HEK293 (cell line): ENCODE data around the gene ROPN1L.

Source experiments
- CTCF ChIA-PET: fragments of 350-600 bp; formaldehyde crosslinking; extraction: SDS; loops from one replicate; lab custom pipeline; 2021; ENCODE audit warnings: antibody characterized with exemption; lab: Yijun Ruan, JAX
- POLR2A ChIA-PET: fragments of 300-600 bp; formaldehyde crosslinking; extraction: SDS; loops from one replicate; lab custom pipeline; 2020; ENCODE audit warnings: antibody characterized with exemption, inconsistent platforms; lab: Yijun Ruan, JAX
- H3K27ac ChIP-seq: fragments of 200-500 bp; sonication (Bioruptor generic); 2 replicates; pipeline ENCODE4 v1.5.1; 2014; ENCODE audit warnings: low read depth, low read length, control low read depth, inconsistent platforms; ENCODE audit errors: extremely low read depth
- H3K36me3 ChIP-seq, 2 experiments: fragments of 200-500 bp in 1 of 2; sonication (Bioruptor generic) in 1 of 2; 1 replicate in 1 of 2; 2 replicates in 1 of 2; pipeline ENCODE4 v1.5.1; 2014 to 2017; ENCODE audit warnings: inconsistent platforms in 2 of 2, low read length in 2 of 2; ENCODE audit not compliant: control insufficient read depth in 2 of 2, insufficient read depth in 1 of 2
- H3K4me1 ChIP-seq: fragments of 200-500 bp; sonication (Bioruptor generic); 2 replicates; pipeline ENCODE4 v1.5.1; 2014; ENCODE audit warnings: mild to moderate bottlenecking, low read length, inconsistent platforms; ENCODE audit not compliant: control insufficient read depth, insufficient read depth
- H3K4me3 ChIP-seq: 2 replicates; pipeline ENCODE4 v1.5.1; 2011; ENCODE audit warnings: low read depth, mild to moderate bottlenecking, control low read depth, low read length, moderate library complexity
- H3K9me3 ChIP-seq: fragments of 200-500 bp; sonication (Bioruptor generic); 2 replicates; pipeline ENCODE4 v1.5.1; 2014; ENCODE audit warnings: low read depth, low read length, inconsistent platforms; ENCODE audit not compliant: control insufficient read depth, insufficient read depth
- ATF2 ChIP-seq: fragments of 450-650 bp; formaldehyde crosslinking; IDR thresholded peaks from 2 replicates; pipeline ENCODE4 v1.5.1; 2016; ENCODE audit warnings: missing biosample characterization, missing genetic modification characterization, low read depth
- BCL11A ChIP-seq: fragments of 450-650 bp; formaldehyde crosslinking; IDR thresholded peaks from 2 replicates; pipeline ENCODE4 v1.5.1; 2016; ENCODE audit warnings: low read depth, missing biosample characterization, missing genetic modification characterization
- GLI2 ChIP-seq: fragments of 450-650 bp; formaldehyde crosslinking; IDR thresholded peaks from 2 replicates; pipeline ENCODE4; 2017; ENCODE audit warnings: missing biosample characterization, missing genetic modification characterization, low read depth, borderline replicate concordance
- GLIS1 ChIP-seq: fragments of 450-650 bp; formaldehyde crosslinking; IDR thresholded peaks from 2 replicates; pipeline ENCODE4 v1.5.1; 2016; ENCODE audit warnings: missing biosample characterization, missing genetic modification characterization
- HOXA7 ChIP-seq: sonication (generic); formaldehyde crosslinking; IDR thresholded peaks from 2 replicates; pipeline ENCODE4 v1.8.1; 2022; ENCODE audit warnings: missing genetic modification reagents, borderline replicate concordance
- KLF7 ChIP-seq: fragments of 450-650 bp; formaldehyde crosslinking; IDR thresholded peaks from 2 replicates; pipeline ENCODE4 v1.5.1; 2016; ENCODE audit warnings: missing biosample characterization, missing genetic modification characterization, borderline replicate concordance
- OSR2 ChIP-seq: fragments of 450-650 bp; formaldehyde crosslinking; IDR thresholded peaks from 2 replicates; pipeline ENCODE4 v1.5.1; 2016; ENCODE audit warnings: missing biosample characterization, missing genetic modification characterization
- PBX3 ChIP-seq: sonication (generic); formaldehyde crosslinking; IDR thresholded peaks from 2 replicates; pipeline ENCODE4 v1.8.1; 2022; ENCODE audit warnings: mild to moderate bottlenecking, moderate library complexity, missing genetic modification reagents
- SETDB1 ChIP-seq: IDR thresholded peaks from one replicate; pipeline ENCODE4 v1.6.1; 2017; ENCODE audit warnings: mild to moderate bottlenecking, low read length, moderate library complexity, mixed read lengths; ENCODE audit not compliant: insufficient read length
- ZBTB20 ChIP-seq: fragments of 450-650 bp; formaldehyde crosslinking; IDR thresholded peaks from 2 replicates; pipeline ENCODE4 v1.5.1; 2016; ENCODE audit warnings: missing biosample characterization, missing genetic modification characterization
- ZBTB7A ChIP-seq: fragments of 450-650 bp; formaldehyde crosslinking; IDR thresholded peaks from 2 replicates; pipeline ENCODE4 v1.5.1; 2016; ENCODE audit warnings: low read depth, missing biosample characterization, missing genetic modification characterization
- ZNF138 ChIP-seq: fragments of 450-650 bp; formaldehyde crosslinking; IDR thresholded peaks from 2 replicates; pipeline ENCODE4 v1.5.1; 2016; ENCODE audit warnings: missing biosample characterization, missing genetic modification characterization, borderline replicate concordance
- ZNF157 ChIP-seq: fragments of 450-650 bp; formaldehyde crosslinking; IDR thresholded peaks from 2 replicates; pipeline ENCODE4 v1.5.1; 2016; ENCODE audit warnings: missing biosample characterization, missing genetic modification characterization
- ZNF169 ChIP-seq: fragments of 450-650 bp; formaldehyde crosslinking; IDR thresholded peaks from 2 replicates; pipeline ENCODE4 v1.5.1; 2016; ENCODE audit warnings: missing biosample characterization, missing genetic modification characterization
- ZNF23 ChIP-seq: fragments of 450-650 bp; formaldehyde crosslinking; IDR thresholded peaks from 2 replicates; pipeline ENCODE4 v1.5.1; 2016; ENCODE audit warnings: missing biosample characterization, missing genetic modification characterization, borderline replicate concordance
- ZNF24 ChIP-seq: fragments of 450-650 bp; formaldehyde crosslinking; IDR thresholded peaks from 2 replicates; pipeline ENCODE4 v1.5.1; 2016; ENCODE audit warnings: missing biosample characterization, missing genetic modification characterization
- ZNF248 ChIP-seq: fragments of 450-650 bp; formaldehyde crosslinking; IDR thresholded peaks from 2 replicates; pipeline ENCODE4 v1.5.1; 2017; ENCODE audit warnings: missing biosample characterization, missing genetic modification characterization
- ZNF26 ChIP-seq: fragments of 450-650 bp; formaldehyde crosslinking; IDR thresholded peaks from 2 replicates; pipeline ENCODE4 v1.5.1; 2016; ENCODE audit warnings: missing biosample characterization, missing genetic modification characterization
- ZNF266 ChIP-seq: fragments of 450-650 bp; formaldehyde crosslinking; IDR thresholded peaks from 2 replicates; pipeline ENCODE4 v1.5.1; 2016; ENCODE audit warnings: missing biosample characterization, missing genetic modification characterization, low read depth
- ZNF274 ChIP-seq, 2 experiments: fragments of 200-500 bp in 1 of 2; fragments of 450-650 bp in 1 of 2; sonication (Bioruptor generic) in 1 of 2; formaldehyde crosslinking in 1 of 2; IDR thresholded peaks; 2 replicates each; pipeline versions ENCODE4 v1.5.1 to v1.6.1; 2014 to 2016; ENCODE audit warnings: borderline replicate concordance in 1 of 2, inconsistent platforms in 1 of 2, low read length in 1 of 2, missing biosample characterization in 1 of 2, missing genetic modification characterization in 1 of 2
- ZNF324 ChIP-seq: fragments of 450-650 bp; formaldehyde crosslinking; IDR thresholded peaks from 2 replicates; pipeline ENCODE4 v1.5.1; 2016; ENCODE audit warnings: missing biosample characterization, missing genetic modification characterization
- ZNF341 ChIP-seq: fragments of 450-650 bp; formaldehyde crosslinking; IDR thresholded peaks from 2 replicates; pipeline ENCODE4; 2016; ENCODE audit warnings: low read depth, missing biosample characterization, missing genetic modification characterization
- ZNF350 ChIP-seq: fragments of 450-650 bp; formaldehyde crosslinking; IDR thresholded peaks from 2 replicates; pipeline ENCODE4 v1.5.0; 2017; ENCODE audit warnings: missing biosample characterization, mild to moderate bottlenecking, missing genetic modification characterization
- ZNF580 ChIP-seq: fragments of 450-650 bp; formaldehyde crosslinking; IDR thresholded peaks from 2 replicates; pipeline ENCODE4 v1.5.1; 2016; ENCODE audit warnings: missing biosample characterization, missing genetic modification characterization
- ZNF596 ChIP-seq: fragments of 450-650 bp; IDR thresholded peaks from 2 replicates; pipeline ENCODE4 v1.5.0; 2018; ENCODE audit warnings: missing biosample characterization, mild to moderate bottlenecking, missing genetic modification characterization, moderate library complexity
- ZNF626 ChIP-seq: fragments of 450-650 bp; sonication (Bioruptor Pico); formaldehyde crosslinking; IDR thresholded peaks from 2 replicates; pipeline ENCODE4 v1.5.1; 2018; ENCODE audit warnings: missing biosample characterization, missing genetic modification characterization, inconsistent platforms
- ZNF629 ChIP-seq: fragments of 450-650 bp; formaldehyde crosslinking; IDR thresholded peaks from 2 replicates; pipeline ENCODE4 v1.5.1; 2017; ENCODE audit warnings: missing biosample characterization, missing genetic modification characterization
- ZNF768 ChIP-seq: fragments of 450-650 bp; formaldehyde crosslinking; IDR thresholded peaks from 2 replicates; pipeline ENCODE4 v1.5.1; 2018; ENCODE audit warnings: missing biosample characterization, mild to moderate bottlenecking, missing genetic modification characterization
- ZNF791 ChIP-seq: fragments of 450-650 bp; formaldehyde crosslinking; IDR thresholded peaks from 2 replicates; pipeline ENCODE4 v1.5.1; 2016; ENCODE audit warnings: missing biosample characterization, missing genetic modification characterization

Gene ROPN1L

GRCh38 chr5:10480237-10480985 lies 38.7 kb downstream of the ROPN1L start:
- H3K36me3 ChIP-seq, result no peaks in the 10 kb centered on the region
- H3K9me3 ChIP-seq, result no peaks in the 10 kb centered on the region
- ChIA-PET POLR2A (interaction anchor here (0.5 kb wide), 1 partner anchor 93 kb away, joined by 4 read pairs; no protein-coding TSS in a partner anchor), CTCF (interaction anchor here (0.6 kb wide), 1 partner anchor 28 kb away, joined by 4 read pairs; no protein-coding TSS in a partner anchor)
- H3K4me1 ChIP-seq, result peaks cover 4% of the 10 kb centered on the region
- H3K4me3 ChIP-seq, result no peak overlapping the region
- H3K27ac ChIP-seq, result no peak overlapping the region
- TF ChIP-seq PBX3, result no peak
- TF ChIP-seq ZBTB7A (tag by site-specific recombination), result no peak
- TF ChIP-seq ZNF248 (tag by site-specific recombination), result no peak
- no peak for TF ChIP-seq ZNF626 (tag by site-specific recombination)
- TF ChIP-seq ZNF629 (tag by site-specific recombination), result no peak
- no peak for TF ChIP-seq ZNF768 (tag by site-specific recombination)
- TF ChIP-seq ZNF324 (tag by site-specific recombination), result no peak
- TF ChIP-seq GLI2 (tag by site-specific recombination), result no peak
- no peak for TF ChIP-seq ZBTB20 (tag by site-specific recombination)
- no peak for TF ChIP-seq ZNF26 (tag by site-specific recombination)
- TF ChIP-seq ZNF138 (tag by site-specific recombination), result no peak
- TF ChIP-seq ZNF580 (tag by site-specific recombination), result no peak
- no peak for TF ChIP-seq ZNF23 (tag by site-specific recombination)
- no peak for TF ChIP-seq ZNF274 (IDR thresholded peaks at IDR 0.05; ENCODE audit: low read length)
- no peak for TF ChIP-seq ZNF274 (tag by site-specific recombination; IDR thresholded peaks at IDR 0.05; ENCODE audit: borderline replicate concordance)
- TF ChIP-seq ZNF169 (tag by site-specific recombination), result no peak
- TF ChIP-seq HOXA7 (CRISPR knock-in tag), result no peak
- no peak for TF ChIP-seq ZNF350 (tag by site-specific recombination)

- Histone ChIP-seq H3K36me3 (no peaks in the 10 kb centered on the region), H3K4me1 (peaks cover 11% of the 10 kb centered on the region), H3K27ac (no peak overlapping the region), H3K9me3 (no peaks in the 10 kb centered on the region), H3K4me3 (no peak overlapping the region)
- ChIA-PET POLR2A (no interaction called here), CTCF (interaction anchor here (0.6 to 1.0 kb wide), 3 partner anchors 17 to 27 kb away, joined by 3 to 5 read pairs (median 4); no protein-coding TSS in a partner anchor)
- TF ChIP-seq ZNF791 (tag by site-specific recombination), result no peak
- no peak for TF ChIP-seq BCL11A (tag by site-specific recombination)
- no peak for TF ChIP-seq ZNF341 (tag by site-specific recombination)
- TF ChIP-seq HOXA7 (CRISPR knock-in tag), result no peak
- TF ChIP-seq GLIS1 (tag by site-specific recombination), result no peak
- TF ChIP-seq SETDB1, result no peak
- TF ChIP-seq ZNF266 (tag by site-specific recombination), result no peak
- no peak for TF ChIP-seq OSR2 (tag by site-specific recombination)
- TF ChIP-seq KLF7 (tag by site-specific recombination), result no peak
- no peak for TF ChIP-seq ZBTB7A (tag by site-specific recombination)
- no peak for TF ChIP-seq ATF2
- TF ChIP-seq ZNF596, result no peak
- TF ChIP-seq ZNF24 (tag by site-specific recombination), result no peak
- no peak for TF ChIP-seq ZNF157 (tag by site-specific recombination)
These were observed 39.7 kb downstream of the ROPN1L start for GRCh38 chr5:10481241-10481935.
